Pericardium fibroblast (primary cell): ENCODE results near the gene GFPT1. TPM values are rescaled to one million over a fixed set of nuclear protein-coding genes. Genes with fewer than 3 reads are reported as not detected.

Experiments
- total RNA-seq: library from RNA; depleted of rRNA; stranded (reverse); fragments of >200 nt; gene quantifications from 2 replicates; pipeline ENCODE4 v1.2.3, GENCODE V29; 2015

The GFPT1 gene
- 27.2 and 32.4 TPM in 2 replicates for total RNA-seq

DNA sequence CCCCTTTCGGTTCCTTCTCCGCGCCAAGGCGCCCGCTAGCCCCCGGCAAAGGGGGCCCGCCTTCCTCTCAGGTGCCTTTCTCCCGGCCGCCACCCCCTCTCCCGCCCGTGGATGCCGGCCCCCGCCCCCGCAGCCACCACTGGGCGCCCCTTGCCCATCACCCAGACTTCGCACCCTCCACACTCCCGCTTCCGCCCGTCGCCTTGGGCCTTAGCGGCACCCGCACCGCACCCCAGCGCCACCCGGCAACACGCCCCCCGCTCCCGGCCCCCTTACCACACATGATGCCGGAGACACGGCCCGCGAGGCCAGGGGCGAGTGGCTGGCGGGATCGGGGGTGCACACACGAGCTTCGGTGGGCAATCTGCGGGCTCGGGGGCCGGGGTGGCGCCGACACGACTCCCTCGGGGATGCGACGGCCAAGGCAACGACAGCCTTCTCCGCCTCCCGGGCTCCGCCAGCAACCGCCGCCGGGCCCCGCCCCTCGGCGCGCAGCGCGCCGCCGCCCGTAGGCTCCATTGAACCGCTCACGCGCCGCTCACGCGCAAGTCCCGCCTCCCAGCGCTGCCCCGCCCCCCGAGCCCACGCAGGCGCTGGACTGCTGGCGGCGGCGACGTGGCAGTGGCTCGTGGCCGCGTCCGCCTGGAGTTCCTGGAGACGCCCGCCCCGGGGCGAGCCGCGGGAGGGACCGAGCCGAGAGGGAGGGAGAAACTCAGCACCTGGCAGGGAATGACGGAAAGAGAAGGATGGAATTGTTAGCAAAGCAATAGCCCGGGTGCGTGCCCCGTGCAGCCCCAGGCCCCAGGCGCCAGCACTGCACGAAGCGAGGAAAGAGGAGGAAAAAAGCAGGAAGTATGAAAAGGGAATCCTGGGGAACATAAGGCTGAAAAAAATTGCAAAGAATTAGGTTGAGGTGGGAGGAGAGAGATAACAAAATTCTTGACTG lies at the start of gene GFPT1:
TSS of gene GFPT1 (minus strand) at position 439 of the 946 bp plus-strand sequence. CDS start at position 283, 156 bp downstream.

Other genes with a start within 250 kb of the GFPT1 start
- gene NFU1, start 50.2 kb upstream of the GFPT1 start, total RNA-seq = 38.1 and 41.1 TPM in 2 replicates